Motor neuron (in vitro differentiated cells): ENCODE measurements around the gene SNRNP70. TPM values are rescaled to one million over a fixed set of nuclear protein-coding genes. Genes with fewer than 3 reads are reported as not detected.
"Not testable (repeated sequence)": the region's sequence is repeated elsewhere in the genome, so short reads cannot be mapped to it uniquely, and the experiment has no call there.

Experiments
- ATAC-seq, 8 experiments: fragments of 200-7000 bp; cut with Tn5 transposase; replicated peaks in 6 of 8; 2 replicates each; pipeline ENCODE4 v1.8.0; 2021; ENCODE audit warnings: mild to moderate bottlenecking in 8 of 8, moderate library complexity in 8 of 8
- H3K27ac ChIP-seq, 2 donors: fragments of 250-450 bp; sonication (Bioruptor Pico); 2 replicates each; pipeline ENCODE4 v1.9.0; 2021; ENCODE audit warnings: antibody characterized with exemption in 2 of 2, mild to moderate bottlenecking in 2 of 2, moderate library complexity in 1 of 2
- H3K4me1 ChIP-seq, 2 donors: fragments of 250-450 bp; sonication (Bioruptor Pico); replicated peaks in 1 of 2; 2 replicates each; pipeline ENCODE4 v1.6.1; 2021; ENCODE audit warnings: antibody characterized with exemption in 2 of 2, mild to moderate bottlenecking in 2 of 2, moderate library complexity in 1 of 2
- H3K4me3 ChIP-seq, 5 donors: fragments of 250-450 bp; sonication (Bioruptor Pico); 2 replicates each; pipeline ENCODE4 v1.9.0; 2021; ENCODE audit warnings: antibody characterized with exemption in 5 of 5, mild to moderate bottlenecking in 5 of 5, moderate library complexity in 4 of 5
- WGBS, 10 experiments: fragments of 450-650 bp; shearing (Covaris generic); methylation state at CpG; one replicate each; pipeline ENCODE4 v1.0.0; 2022; 5-methylcytosine and 5-hydroxymethylcytosine counted together
- in situ Hi-C, 9 experiments: fragments of 400-800 bp; cut with MboI; loops; one replicate each; pipeline ENCODE4 v1.15.0; 2021; ENCODE audit warnings: low sequenced_read_pairs in 9 of 9, low pct_unique_long_range_greater_than_20kb in 2 of 9; ENCODE audit not compliant: unreplicated experiment in 9 of 9
- total RNA-seq, 8 experiments: library from RNA; unstranded; fragments of 300-600 nt; gene quantifications; 2 replicates each; pipeline versions ENCODE4 v1.2.3 to v1.2.4, GENCODE V29; 2022

SNRNP70 gene
- total RNA-seq, result 100 to 1,000 TPM; 101 to 312 (median 157) TPM

DNA sequence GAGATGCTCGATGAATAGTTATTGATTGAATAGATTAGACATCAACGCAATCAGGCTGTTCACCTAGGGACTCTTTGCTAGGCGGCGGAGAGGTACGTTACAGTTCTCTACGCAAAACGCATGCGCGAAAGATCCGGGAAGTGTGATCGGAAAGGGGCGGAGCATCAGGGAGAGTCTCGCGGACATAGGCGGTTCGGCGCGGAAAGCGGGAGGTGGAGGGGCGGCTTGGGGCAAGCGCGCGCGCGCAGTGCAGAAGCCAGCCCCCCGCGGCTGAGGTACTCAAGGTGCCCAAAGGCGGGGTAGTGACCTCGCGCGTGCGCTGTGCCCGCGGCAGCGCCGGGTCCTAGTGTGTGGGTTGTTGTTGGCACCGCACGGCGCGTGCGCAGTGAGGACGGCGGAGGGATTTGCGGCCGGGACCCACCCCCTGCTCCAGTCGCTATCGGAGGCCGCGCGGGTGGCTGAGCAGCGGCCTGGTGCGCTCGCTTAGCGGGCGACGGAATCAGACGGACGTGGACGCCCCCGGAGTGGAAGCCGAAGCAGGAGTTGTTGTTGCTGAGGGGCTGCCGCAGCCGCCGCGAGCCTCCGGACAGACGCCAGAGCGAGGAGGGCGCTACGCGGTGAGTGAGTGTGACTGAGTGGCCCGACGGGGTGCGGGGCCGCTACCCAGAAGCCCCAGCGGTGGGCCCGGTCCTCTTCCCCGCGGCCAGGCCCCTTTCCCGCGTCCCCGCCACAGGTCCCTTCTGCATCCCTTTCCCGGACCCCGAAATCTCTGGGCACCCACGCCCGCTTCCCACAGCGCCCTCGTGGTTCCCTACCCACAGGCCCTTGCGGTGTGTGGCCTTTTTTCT lies at the start of gene SNRNP70:
Gene SNRNP70, plus strand, starts transcription at position 432 of the 848 bp plus-strand sequence. CDS start 964 bp downstream, outside the sequence.
- ATAC-seq, result peak; percentile 85 to 97 (median 91)
- Histone ChIP-seq H3K4me3 (peak within 1 kb of the TSS; percentile 71 to 85 (median 81)), H3K27ac (peak within 1 kb of the TSS; percentile 89 to 96), H3K4me1 (peaks cover 13 to 19% of the 10 kb centered on the region in 2 donors)
- WGBS, 10 experiments, result 0% methylated on average over 1 to 25 of the region's 89 CpGs; no CpG with 5 or more reads in 3 of the 10 experiments
- in situ Hi-C loops, result loop anchor here in 5 of 9 experiments (25.0 kb wide), 1 partner anchor 127 kb away; no protein-coding TSS in a partner anchor

DNA sequence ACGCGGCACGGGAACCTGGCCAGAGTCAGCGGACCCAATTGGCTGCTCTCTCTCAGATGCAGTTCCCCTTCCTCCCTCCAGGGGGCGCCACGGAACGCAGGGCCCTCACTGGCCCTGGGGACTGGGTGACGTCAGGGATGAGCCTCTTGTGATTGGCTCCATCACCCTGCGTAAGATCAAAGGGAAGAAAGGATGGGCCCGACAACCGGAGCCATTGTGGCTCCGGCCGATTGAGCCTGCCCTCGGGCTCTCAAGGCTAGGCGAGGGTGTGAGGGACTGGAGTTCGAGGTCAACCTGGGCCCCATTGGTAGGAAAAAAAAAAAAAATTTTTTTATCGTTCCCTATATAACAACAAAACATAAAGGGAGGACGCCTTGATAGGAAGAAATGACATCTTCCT lies 48.4 kb upstream of the SNRNP70 start, which contains the start of gene CGB1:
Gene CGB1, minus strand, starts transcription at position 81 of the 400 bp plus-strand sequence. CDS start 184 bp downstream, outside the sequence.
- peak in 1 of 8 experiments; percentile 22 for ATAC-seq
- H3K27ac ChIP-seq, H3K4me1 ChIP-seq, in situ Hi-C loops, H3K4me3 ChIP-seq: not testable (repeated sequence)
- 0 to 100% (median 40%) methylated on average over 1 to 3 of the region's 18 CpGs; no CpG with 5 or more reads in 7 of the 10 experiments for WGBS, 10 experiments

GRCh38 chr19:49038111-49038510 lies 47.1 kb upstream of the SNRNP70 start:
- ATAC-seq, H3K27ac ChIP-seq, H3K4me3 ChIP-seq, in situ Hi-C loops, H3K4me1 ChIP-seq: not testable (repeated sequence)
- 80% methylated on average over 1 of the region's 8 CpGs; no CpG with 5 or more reads in 9 of the 10 experiments for WGBS, 10 experiments

- H3K4me3 ChIP-seq, in situ Hi-C loops, H3K27ac ChIP-seq, H3K4me1 ChIP-seq: not testable (repeated sequence)
- 20 to 84% methylated on average over 4 to 5 of the region's 26 CpGs; no CpG with 5 or more reads in 8 of the 10 experiments for WGBS, 10 experiments
- peak in 2 of 8 experiments; percentile 78 to 94 for ATAC-seq
Observed at GRCh38 chr19:49038557-49039276, 46.5 kb upstream of the SNRNP70 start.

GRCh38 chr19:49039736-49040135 lies 45.5 kb upstream of the SNRNP70 start:
- no CpG with 5 or more reads among the region's 9 CpGs for WGBS, 10 experiments
- in situ Hi-C loops, H3K4me3 ChIP-seq, H3K4me1 ChIP-seq, H3K27ac ChIP-seq: not testable (repeated sequence)
- peak in 3 of 8 experiments; percentile 11 to 23 (median 19) for ATAC-seq

DNA sequence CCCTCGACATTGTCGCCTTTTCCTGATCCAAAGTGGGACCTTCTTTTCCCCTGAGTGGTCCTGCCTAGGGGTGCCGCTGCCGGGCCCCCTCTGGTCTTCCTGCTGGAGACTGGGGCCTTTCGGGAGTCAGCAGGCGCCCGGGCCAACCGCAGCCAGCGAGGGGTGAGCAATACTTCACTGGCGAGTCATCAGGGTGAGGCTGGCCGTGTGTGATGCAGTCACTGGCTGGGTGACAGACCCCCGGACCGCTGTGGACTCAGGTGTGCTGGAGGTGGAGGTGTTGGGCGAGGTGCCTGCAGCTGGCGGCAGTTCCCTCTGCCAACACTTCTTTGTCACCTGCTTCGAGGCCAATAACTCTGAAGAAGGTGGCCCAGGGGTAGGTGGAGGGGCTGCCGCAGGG lies 43.1 kb upstream of the SNRNP70 start:
- Histone ChIP-seq H3K4me1 (no peaks in the 10 kb centered on the region), H3K4me3 (no peak overlapping the region), H3K27ac (no peak overlapping the region)
- in situ Hi-C loops, result no loop called here
- ATAC-seq, result no peak
- WGBS, 10 experiments, result 35 to 100% methylated on average over 1 to 2 of the region's 17 CpGs; no CpG with 5 or more reads in 8 of the 10 experiments

- H3K4me3 ChIP-seq, in situ Hi-C loops, ATAC-seq, H3K27ac ChIP-seq, H3K4me1 ChIP-seq: not testable (repeated sequence)
- 64 to 80% methylated on average over 1 of the region's 4 CpGs; no CpG with 5 or more reads in 8 of the 10 experiments for WGBS, 10 experiments
Observed at GRCh38 chr19:49042666-49043065, 42.6 kb upstream of the SNRNP70 start.

- H3K27ac ChIP-seq, H3K4me1 ChIP-seq, in situ Hi-C loops, ATAC-seq, H3K4me3 ChIP-seq: not testable (repeated sequence)
- WGBS, 10 experiments, result no CpG with 5 or more reads among the region's 15 CpGs
Observed at GRCh38 chr19:49043548-49043947, 41.7 kb upstream of the SNRNP70 start, which contains the start of gene CGB5. TSS of gene CGB5 (plus strand) at chr19:49043848. CDS start at chr19:49044210, 362 bp downstream.

GRCh38 chr19:49049011-49049410 lies 36.2 kb upstream of the SNRNP70 start, which contains the start of gene CGB8:
TSS of gene CGB8 (minus strand) at chr19:49049111. CDS start at chr19:49048739, 372 bp downstream.
- in situ Hi-C loops, result not testable (repeated sequence)
- no CpG with 5 or more reads among the region's 12 CpGs for WGBS, 10 experiments

DNA sequence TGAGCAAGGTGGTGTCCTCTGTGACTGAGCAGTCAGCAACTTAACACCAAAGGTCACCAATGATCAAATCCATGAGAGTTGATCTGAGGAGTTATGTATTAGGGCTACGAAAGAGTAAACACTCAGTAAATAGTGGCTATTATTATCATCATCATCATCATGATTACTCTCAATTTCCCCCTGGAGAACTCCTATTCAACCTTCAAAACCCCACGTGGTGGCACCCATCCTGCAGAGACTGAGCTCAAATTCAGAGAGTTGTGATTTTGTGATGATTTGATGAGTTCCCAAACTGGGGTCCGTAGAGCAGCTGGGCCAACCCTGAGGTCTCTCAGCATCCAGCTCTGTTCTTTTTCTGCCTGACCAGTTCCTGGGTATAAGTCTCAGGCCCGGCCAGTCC lies 35.4 kb upstream of the SNRNP70 start:
- ATAC-seq, H3K4me3 ChIP-seq, in situ Hi-C loops, H3K4me1 ChIP-seq, H3K27ac ChIP-seq: not testable (repeated sequence)
- no CpG with 5 or more reads among the region's 4 CpGs for WGBS, 10 experiments

More at GRCh38 chr19:49049011-49049410, 36.2 kb upstream of the SNRNP70 start, which contains the start of gene CGB8:
- not testable (repeated sequence) for H3K27ac ChIP-seq, ATAC-seq, H3K4me3 ChIP-seq, H3K4me1 ChIP-seq

- WGBS, 10 experiments, result 0 to 69% methylated on average over 2 to 14 of the region's 24 CpGs; no CpG with 5 or more reads in 8 of the 10 experiments
- peak in 4 of 8 experiments; percentile 23 to 65 (median 38) for ATAC-seq
- H3K4me1 ChIP-seq, H3K27ac ChIP-seq, in situ Hi-C loops, H3K4me3 ChIP-seq: not testable (repeated sequence)
Observed at GRCh38 chr19:49050376-49051033, 34.7 kb upstream of the SNRNP70 start.

GRCh38 chr19:49056101-49056901 lies 28.9 kb upstream of the SNRNP70 start:
- Histone ChIP-seq H3K4me3 (peak overlapping the region in 4 of 5 donors; percentile 6 to 31 (median 19)), H3K27ac (no peak overlapping the region), H3K4me1 (peaks cover 0 to 24% of the 10 kb centered on the region in 2 donors)
- peak; percentile 75 to 90 (median 80) for ATAC-seq
- WGBS, 10 experiments, result 0 to 4% (median 0%) methylated on average over 1 to 23 of the region's 63 CpGs; no CpG with 5 or more reads in 4 of the 10 experiments
- in situ Hi-C loops, result no loop called here
